Fibroblast of lung (primary cell): ENCODE results near the gene TENT4A.
"Not testable (repeated sequence)": the region's sequence is repeated elsewhere in the genome, so short reads cannot be mapped to it uniquely, and the experiment has no call there.

Experiments
- EZH2 ChIP-seq: IDR thresholded peaks from 2 replicates; pipeline ENCODE4 v1.5.1; 2012; ENCODE audit warnings: low read length, control low read depth, mild to moderate bottlenecking; ENCODE audit errors: missing control alignments
- TF ChIP-seq, protein P1 (sequence below), 2 donors: IDR thresholded peaks in 1 of 2; conservative IDR thresholded peaks in 1 of 2; 1 replicate in 1 of 2; 2 replicates in 1 of 2; pipeline ENCODE4 v1.5.1; 2011 to 2012; ENCODE audit warnings: low read length in 2 of 2, control low read depth in 1 of 2, inconsistent platforms in 1 of 2, low read depth in 1 of 2, mild to moderate bottlenecking in 1 of 2

DNA sequence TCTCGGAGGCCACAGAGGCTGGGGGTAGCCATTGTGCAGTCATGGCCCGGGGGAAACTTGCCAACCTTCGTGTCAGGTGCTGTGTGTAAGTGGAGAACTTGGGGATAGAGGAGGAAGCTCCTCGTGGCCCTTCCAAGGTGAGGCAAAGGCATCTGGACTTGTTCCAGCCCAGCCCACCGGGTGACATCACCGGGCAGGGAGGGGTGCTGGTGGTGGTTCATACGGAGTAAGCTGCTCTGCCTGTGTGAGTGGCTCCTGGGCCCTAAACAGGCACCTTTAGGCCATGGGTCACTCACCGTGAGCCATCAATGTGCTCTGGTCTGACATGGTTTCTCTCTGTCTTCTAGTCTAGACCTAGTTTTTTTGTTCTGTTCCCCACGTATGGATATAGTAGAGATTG lies 44.5 kb upstream of the TENT4A start:
- TF ChIP-seq, protein P1, sequence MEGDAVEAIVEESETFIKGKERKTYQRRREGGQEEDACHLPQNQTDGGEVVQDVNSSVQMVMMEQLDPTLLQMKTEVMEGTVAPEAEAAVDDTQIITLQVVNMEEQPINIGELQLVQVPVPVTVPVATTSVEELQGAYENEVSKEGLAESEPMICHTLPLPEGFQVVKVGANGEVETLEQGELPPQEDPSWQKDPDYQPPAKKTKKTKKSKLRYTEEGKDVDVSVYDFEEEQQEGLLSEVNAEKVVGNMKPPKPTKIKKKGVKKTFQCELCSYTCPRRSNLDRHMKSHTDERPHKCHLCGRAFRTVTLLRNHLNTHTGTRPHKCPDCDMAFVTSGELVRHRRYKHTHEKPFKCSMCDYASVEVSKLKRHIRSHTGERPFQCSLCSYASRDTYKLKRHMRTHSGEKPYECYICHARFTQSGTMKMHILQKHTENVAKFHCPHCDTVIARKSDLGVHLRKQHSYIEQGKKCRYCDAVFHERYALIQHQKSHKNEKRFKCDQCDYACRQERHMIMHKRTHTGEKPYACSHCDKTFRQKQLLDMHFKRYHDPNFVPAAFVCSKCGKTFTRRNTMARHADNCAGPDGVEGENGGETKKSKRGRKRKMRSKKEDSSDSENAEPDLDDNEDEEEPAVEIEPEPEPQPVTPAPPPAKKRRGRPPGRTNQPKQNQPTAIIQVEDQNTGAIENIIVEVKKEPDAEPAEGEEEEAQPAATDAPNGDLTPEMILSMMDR (conservative IDR thresholded peaks at IDR 0.05 in 1 of 2, IDR thresholded peaks at IDR 0.05 in 1 of 2; ENCODE audit: low read depth in 1 of 2, low read length in 2 of 2) = not testable (repeated sequence)
- not testable (repeated sequence) for TF ChIP-seq EZH2
